PC-9 (cell line): ENCODE measurements around the gene ARSI. TPM values are rescaled to one million over a fixed set of nuclear protein-coding genes. Genes with fewer than 3 reads are reported as not detected.

Experiments used
- BruUV-seq: library from RNA; stranded (reverse); fragments of 400-500 nt; replicated peaks from 2 replicates; lab custom pipeline; 2021; lab: Mats Ljungman, UMichigan
- CTCF ChIA-PET: fragments of 300-600 bp; sonication (Branson Sonifier 250); formaldehyde crosslinking; loops from one replicate; lab custom pipeline; 2022; ENCODE audit warnings: antibody characterized with exemption; lab: Charles Lee
- POLR2A ChIA-PET: fragments of 300-600 bp; sonication (Branson Sonifier 250); formaldehyde crosslinking; loops from one replicate; lab custom pipeline; 2022; ENCODE audit warnings: antibody characterized with exemption; ENCODE audit not compliant: unreplicated experiment; lab: Charles Lee
- DNase-seq, 2 experiments: peaks; one replicate each; pipeline versions ENCODE4 v3.0.0 to v3.0.0-alpha.2; 2015 to 2022; ENCODE audit warnings: mixed read lengths in 1 of 2
- H2AFZ ChIP-seq: fragments of 200-600 bp; sonication (generic); 2 replicates; pipeline ENCODE4 v1.8.1; 2017; ENCODE audit warnings: antibody characterized with exemption
- H3F3A ChIP-seq: fragments of 200-600 bp; sonication (generic); 2 replicates; pipeline ENCODE4 v1.8.1; 2017; ENCODE audit warnings: antibody characterized with exemption, mild to moderate bottlenecking, low read depth; ENCODE audit not compliant: insufficient read depth
- H3K27ac ChIP-seq: fragments of 200-600 bp; sonication (generic); 2 replicates; pipeline ENCODE4 v1.6.1; 2016; ENCODE audit warnings: mixed run types
- H3K27me3 ChIP-seq: fragments of 200-600 bp; sonication (generic); 2 replicates; pipeline ENCODE4 v1.6.1; 2016; ENCODE audit warnings: low read depth, mixed run types; ENCODE audit not compliant: insufficient read depth
- H3K36me3 ChIP-seq: fragments of 200-600 bp; sonication (generic); 2 replicates; pipeline ENCODE4 v1.6.1; 2016; ENCODE audit warnings: low read depth, mixed run types
- H3K4me1 ChIP-seq: fragments of 200-600 bp; sonication (generic); replicated peaks from 2 replicates; pipeline ENCODE4 v1.6.1; 2016; ENCODE audit warnings: mixed run types; ENCODE audit not compliant: insufficient read depth
- H3K4me2 ChIP-seq: fragments of 200-600 bp; sonication (generic); 2 replicates; pipeline ENCODE4 v1.6.1; 2017; ENCODE audit warnings: mixed run types
- H3K4me3 ChIP-seq: fragments of 200-600 bp; sonication (generic); 2 replicates; pipeline ENCODE4 v1.6.1; 2016; ENCODE audit warnings: mixed run types
- H3K79me2 ChIP-seq: fragments of 200-600 bp; sonication (generic); 2 replicates; pipeline ENCODE4 v1.6.1; 2017; ENCODE audit warnings: low read depth, mixed run types
- H3K9me2 ChIP-seq: fragments of 200-600 bp; sonication (generic); 2 replicates; pipeline ENCODE4 v1.8.1; 2017; ENCODE audit warnings: mild to moderate bottlenecking; ENCODE audit not compliant: insufficient read depth
- H3K9me3 ChIP-seq: fragments of 200-600 bp; sonication (generic); 2 replicates; pipeline ENCODE4 v1.8.1; 2016; ENCODE audit warnings: low read depth; ENCODE audit not compliant: insufficient read depth
- H4K20me1 ChIP-seq: fragments of 200-600 bp; sonication (generic); 2 replicates; pipeline ENCODE4 v1.8.1; 2017; ENCODE audit not compliant: insufficient read depth
- EZH2 ChIP-seq: fragments of 200-600 bp; sonication (generic); IDR thresholded peaks from 2 replicates; pipeline ENCODE4 v1.8.0; 2017; ENCODE audit warnings: antibody characterized with exemption, low read depth
- intact Hi-C: fragments of 100-400 bp; cut with micrococcal nuclease; formaldehyde crosslinking; loops from one replicate; pipeline ENCODE4 v1.10.0; 2022; ENCODE audit not compliant: unreplicated experiment
- total RNA-seq: library from RNA; stranded (reverse); gene quantifications from 2 replicates; pipeline ENCODE4 v1.2.3, GENCODE V29; 2021
- TF ChIP-seq, protein P1 (sequence below): fragments of 200-600 bp; sonication (generic); conservative IDR thresholded peaks from 2 replicates; pipeline ENCODE4 v1.6.1; 2017; ENCODE audit warnings: mixed run types, antibody characterized with exemption, mild to moderate bottlenecking, moderate library complexity

Gene ARSI
- total RNA-seq, 1 experiment from 2014 or later = 2.6 TPM

DNA sequence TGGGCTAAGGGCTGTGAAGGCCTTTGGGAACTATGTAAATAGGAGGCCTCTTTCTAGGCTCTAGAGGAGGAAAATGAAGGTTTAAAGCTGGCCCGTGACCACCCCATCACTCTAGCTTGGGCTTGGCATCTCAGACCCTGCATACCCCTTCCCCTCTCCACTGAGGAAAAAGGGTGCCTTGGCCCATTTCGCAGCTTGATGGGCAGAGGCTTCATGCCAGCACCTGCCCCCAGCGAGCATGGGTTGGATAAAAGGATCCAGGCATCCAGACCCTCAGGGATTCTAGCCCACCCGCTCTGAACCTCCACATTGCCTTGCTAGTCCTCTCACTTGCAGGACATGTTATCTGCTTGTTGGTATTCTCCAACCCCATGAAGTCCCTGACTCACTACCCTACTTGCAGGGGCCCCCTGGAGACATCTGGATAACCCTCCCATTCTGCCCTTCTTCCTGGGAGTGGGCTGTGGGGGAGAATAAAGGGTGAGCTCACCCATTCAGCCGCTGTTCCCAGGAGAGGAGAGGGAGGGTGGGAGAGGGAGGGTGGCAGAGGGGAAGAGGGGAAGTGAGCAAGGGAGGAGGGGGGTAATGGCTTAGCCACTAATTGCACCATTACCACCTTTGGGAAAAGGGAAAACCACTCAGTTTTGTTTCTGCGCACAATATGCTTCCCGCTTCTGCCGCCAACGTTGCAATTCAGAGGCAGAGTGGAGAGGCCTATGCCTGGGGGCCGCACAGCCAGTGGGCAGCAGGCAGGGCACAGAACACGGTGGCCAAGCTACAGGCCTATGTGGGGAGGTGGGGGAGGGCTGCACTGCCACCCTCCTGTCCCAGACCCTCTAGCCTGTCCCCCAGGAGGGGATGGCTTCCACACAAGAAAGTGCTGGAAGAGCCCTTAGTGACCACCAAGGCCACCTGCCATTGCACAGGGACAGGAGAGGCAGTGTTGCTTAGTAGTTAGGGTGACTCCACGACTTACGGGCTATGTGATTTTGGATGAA is 11.0 kb downstream of the ARSI start:
- no peak for TF ChIP-seq EZH2
- TF ChIP-seq, protein P1, sequence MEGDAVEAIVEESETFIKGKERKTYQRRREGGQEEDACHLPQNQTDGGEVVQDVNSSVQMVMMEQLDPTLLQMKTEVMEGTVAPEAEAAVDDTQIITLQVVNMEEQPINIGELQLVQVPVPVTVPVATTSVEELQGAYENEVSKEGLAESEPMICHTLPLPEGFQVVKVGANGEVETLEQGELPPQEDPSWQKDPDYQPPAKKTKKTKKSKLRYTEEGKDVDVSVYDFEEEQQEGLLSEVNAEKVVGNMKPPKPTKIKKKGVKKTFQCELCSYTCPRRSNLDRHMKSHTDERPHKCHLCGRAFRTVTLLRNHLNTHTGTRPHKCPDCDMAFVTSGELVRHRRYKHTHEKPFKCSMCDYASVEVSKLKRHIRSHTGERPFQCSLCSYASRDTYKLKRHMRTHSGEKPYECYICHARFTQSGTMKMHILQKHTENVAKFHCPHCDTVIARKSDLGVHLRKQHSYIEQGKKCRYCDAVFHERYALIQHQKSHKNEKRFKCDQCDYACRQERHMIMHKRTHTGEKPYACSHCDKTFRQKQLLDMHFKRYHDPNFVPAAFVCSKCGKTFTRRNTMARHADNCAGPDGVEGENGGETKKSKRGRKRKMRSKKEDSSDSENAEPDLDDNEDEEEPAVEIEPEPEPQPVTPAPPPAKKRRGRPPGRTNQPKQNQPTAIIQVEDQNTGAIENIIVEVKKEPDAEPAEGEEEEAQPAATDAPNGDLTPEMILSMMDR = no peak
- no TSS peak for BruUV-seq
- H3K4me2 ChIP-seq = no peak overlapping the region
- ChIA-PET CTCF (interaction anchor here (0.6 kb wide), 1 partner anchor 126 kb away, joined by 3 read pairs; no protein-coding TSS in a partner anchor), POLR2A (no interaction called here)
- no peaks in the 10 kb centered on the region for H3K36me3 ChIP-seq
- no peaks in the 10 kb centered on the region for H3K9me3 ChIP-seq
- no peak overlapping the region for H3K27ac ChIP-seq
- no peaks in the 10 kb centered on the region for H3K79me2 ChIP-seq
- no peaks in the 10 kb centered on the region for H3K9me2 ChIP-seq
- H3K27me3 ChIP-seq = 0 out of 2 replicates have a peak, but pooled peaks cover 6% of the 10 kb centered on the region
- H2AFZ ChIP-seq = no peak overlapping the region
- H3K4me3 ChIP-seq = no peak overlapping the region
- no peak for DNase-seq
- H3K4me1 ChIP-seq = peaks cover 11% of the 10 kb centered on the region
- H3F3A ChIP-seq = no peaks in the 10 kb centered on the region; the same call in 1 of the 2 replicates
- H4K20me1 ChIP-seq = no peaks in the 10 kb centered on the region
- intact Hi-C loops = no loop called here

DNA sequence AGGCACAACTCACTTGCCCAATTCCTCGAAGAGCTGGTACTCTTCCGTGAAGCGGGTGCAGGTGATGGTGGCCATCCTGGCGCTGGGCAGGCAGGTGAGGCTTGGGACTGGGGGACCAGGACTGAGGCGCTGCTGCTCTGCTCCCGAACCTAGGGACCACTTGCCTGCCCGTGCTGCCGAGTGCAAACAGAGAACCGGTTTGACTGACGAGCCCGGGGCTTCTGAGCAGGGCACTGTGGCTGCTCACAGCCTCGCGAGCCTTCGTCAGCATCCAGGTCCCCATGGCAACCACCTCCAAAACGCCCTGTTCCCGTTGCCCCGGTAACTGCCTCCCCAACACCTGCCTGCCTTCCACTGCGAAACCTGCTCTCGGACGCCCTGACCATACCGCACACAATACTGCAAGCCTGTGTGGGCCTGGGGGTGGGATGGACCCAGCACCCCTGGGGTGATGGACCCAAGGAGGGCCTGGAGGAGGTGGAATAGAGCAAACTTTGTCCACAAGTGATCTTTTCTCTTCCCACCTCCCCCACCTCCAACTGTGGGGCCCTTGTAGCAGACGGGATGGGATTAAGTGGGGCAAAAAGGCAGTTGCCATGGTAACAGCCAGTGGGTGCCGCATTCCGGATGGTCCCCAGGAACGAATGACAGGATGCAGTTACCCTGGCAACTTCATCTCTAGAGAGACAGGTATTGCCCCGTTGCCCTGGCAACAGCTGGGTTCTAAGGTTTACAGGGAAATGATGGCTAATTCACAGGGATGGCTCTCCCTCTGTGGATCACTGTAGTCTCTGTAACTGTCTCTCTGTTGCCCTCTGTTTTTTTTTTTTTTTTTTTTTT is 12.9 kb downstream of the ARSI start, which contains the start of gene CAMK2A:
Gene CAMK2A (minus strand): TSS at position 223 of the 840 bp plus-strand sequence. CDS start 148 bp downstream, at position 75.
- Histone ChIP-seq H3K79me2 (no peaks in the 10 kb centered on the region), H3K36me3 (no peaks in the 10 kb centered on the region), H3K9me3 (no peaks in the 10 kb centered on the region), H3K4me2 (no peak within 1 kb of the TSS), H3K9me2 (no peaks in the 10 kb centered on the region), H3K27me3 (0 out of 2 replicates have a peak, but pooled peaks cover 6% of the 10 kb centered on the region), H3K4me3 (no peak within 1 kb of the TSS), H3F3A (no peaks in the 10 kb centered on the region; the same call in 1 of the 2 replicates), H3K27ac (no peak within 1 kb of the TSS), H2AFZ (no peak within 1 kb of the TSS), H4K20me1 (no peaks in the 10 kb centered on the region), H3K4me1 (peaks cover 2% of the 10 kb centered on the region)
- BruUV-seq = no TSS peak
- POLR2A ChIA-PET = no interaction called here
- TF ChIP-seq EZH2 = no peak
- TF ChIP-seq, protein P1 = no peak
- no peak for DNase-seq
- intact Hi-C loops = no loop called here
- CTCF ChIA-PET = no interaction called here

DNA sequence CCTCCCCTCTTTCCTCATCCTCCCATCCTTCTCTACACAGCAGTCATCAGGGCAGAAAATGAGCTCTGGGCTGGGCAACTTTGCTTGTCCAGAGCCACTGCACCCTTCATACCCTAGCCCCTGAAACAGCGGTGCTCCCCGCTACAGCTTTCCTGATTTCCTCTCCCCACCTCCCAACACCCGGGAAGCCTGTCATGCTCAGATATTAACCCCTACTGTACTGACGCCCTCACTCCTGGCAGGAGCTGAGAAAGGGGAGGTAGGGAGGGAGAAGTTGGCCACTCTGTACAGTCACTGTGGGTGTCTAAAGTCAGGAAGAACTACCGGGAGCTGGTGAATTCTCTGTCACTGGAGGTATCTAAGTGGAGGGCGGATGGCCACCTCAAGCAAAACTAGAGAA is 13.9 kb downstream of the ARSI start:
- no TSS peak for BruUV-seq
- Histone ChIP-seq H3K4me1 (no peaks in the 10 kb centered on the region), H3K27ac (no peak overlapping the region), H3K9me2 (no peaks in the 10 kb centered on the region), H3K79me2 (no peaks in the 10 kb centered on the region), H3K4me3 (no peak overlapping the region), H3K27me3 (0 out of 2 replicates have a peak, but pooled peaks cover 6% of the 10 kb centered on the region), H2AFZ (no peak overlapping the region), H3F3A (no peaks in the 10 kb centered on the region; the same call in 1 of the 2 replicates), H3K4me2 (no peak overlapping the region), H4K20me1 (no peaks in the 10 kb centered on the region), H3K36me3 (no peaks in the 10 kb centered on the region), H3K9me3 (no peaks in the 10 kb centered on the region)
- DNase-seq = no peak
- TF ChIP-seq, protein P1 = no peak
- TF ChIP-seq EZH2 = no peak
- ChIA-PET CTCF (no interaction called here), POLR2A (no interaction called here)
- intact Hi-C loops = no loop called here
